H1 (cell line): ENCODE results near the gene ELOVL1. TPM values are rescaled to one million over a fixed set of nuclear protein-coding genes. Genes with fewer than 3 reads are reported as not detected.

Experiments
- POLR2A ChIP-seq, 2 experiments: IDR thresholded peaks; 1 replicate in 1 of 2; 2 replicates in 1 of 2; pipeline ENCODE4 v1.6.1; 2011; ENCODE audit warnings: low read depth in 2 of 2, low read length in 2 of 2, mild to moderate bottlenecking in 2 of 2; ENCODE audit errors: control extremely low read depth in 1 of 2
- TCF12 ChIP-seq: IDR thresholded peaks from 2 replicates; pipeline ENCODE4 v1.6.1; 2011; ENCODE audit warnings: low read depth, mild to moderate bottlenecking, low read length
- polyA plus RNA-seq, 7 experiments: library from polyadenylated mRNA; depleted of rRNA in 3 of 7; stranded (reverse) in 5 of 7; unstranded in 2 of 7; fragments of >200 nt in 5 of 7; fragments of 200-250 nt in 2 of 7; gene quantifications; 1 replicate in 5 of 7; 2 replicates in 1 of 7; 4 replicates in 1 of 7; pipeline versions ENCODE4 v1.2.1 to v1.2.3, GENCODE V29; 2011 to 2013; ENCODE audit warnings: missing spikeins in 2 of 7, mixed read lengths in 2 of 7
- total RNA-seq: library from RNA; stranded (reverse); fragmentation: NEBNext Ultra II Directional; extraction: Animal tissue kit (Norgen Biotek cat#: 25700); gene quantifications from 2 replicates; pipeline ENCODE4 v1.2.1, GENCODE V29; 2021

ELOVL1 gene
- total and polyA plus RNA-seq, 2 of the 8 experiments (the other 6 are each of a cell fraction or from before 2014, with no cell fraction given) = 28.5 to 68.1 TPM

GRCh38 chr1:43337588-43337987, 30.2 kb downstream of the ELOVL1 start, which contains the start of gene MPL (continued):
- TF ChIP-seq TCF12 = no peak
- TF ChIP-seq POLR2A (IDR thresholded peaks at IDR 0.05; ENCODE audit: control extremely low read depth in 1 of 2, low read depth in 2 of 2, low read length in 2 of 2) = no peak
